Effector memory CD4-positive, alpha-beta T cell (primary cell): ENCODE results near the gene TPRKB.
"Not testable (repeated sequence)": the region's sequence is repeated elsewhere in the genome, so short reads cannot be mapped to it uniquely, and the experiment has no call there.

Source experiments
- DNase-seq, 3 donors: peaks; one replicate each; pipeline ENCODE4 v3.0.0-alpha.2; 2020
- H3K27ac ChIP-seq: 2 replicates; pipeline ENCODE4 v1.7.0; 2013; ENCODE audit warnings: mild to moderate bottlenecking, low read length, moderate library complexity; ENCODE audit not compliant: insufficient read depth, poor library complexity, severe bottlenecking
- H3K27me3 ChIP-seq: replicated peaks from 2 replicates; pipeline ENCODE4 v1.7.0; 2013; ENCODE audit warnings: mild to moderate bottlenecking, low read length; ENCODE audit not compliant: insufficient read depth, control insufficient read depth, poor library complexity, severe bottlenecking
- H3K36me3 ChIP-seq: 2 replicates; pipeline ENCODE4 v1.7.0; 2013; ENCODE audit warnings: mild to moderate bottlenecking, low read length, moderate library complexity; ENCODE audit not compliant: control insufficient read depth, insufficient read depth
- H3K4me1 ChIP-seq: 2 replicates; pipeline ENCODE4 v1.7.0; 2013; ENCODE audit warnings: low read length, mild to moderate bottlenecking; ENCODE audit not compliant: control insufficient read depth, insufficient read depth, poor library complexity, severe bottlenecking
- H3K4me3 ChIP-seq: 2 replicates; pipeline ENCODE4 v1.7.0; 2013; ENCODE audit warnings: low read length, low read depth, mild to moderate bottlenecking; ENCODE audit not compliant: insufficient read depth, poor library complexity, severe bottlenecking
- H3K9me3 ChIP-seq: 2 replicates; pipeline ENCODE4 v1.7.0; 2013; ENCODE audit warnings: mild to moderate bottlenecking, low read length, moderate library complexity; ENCODE audit not compliant: control insufficient read depth

Gene TPRKB

DNA sequence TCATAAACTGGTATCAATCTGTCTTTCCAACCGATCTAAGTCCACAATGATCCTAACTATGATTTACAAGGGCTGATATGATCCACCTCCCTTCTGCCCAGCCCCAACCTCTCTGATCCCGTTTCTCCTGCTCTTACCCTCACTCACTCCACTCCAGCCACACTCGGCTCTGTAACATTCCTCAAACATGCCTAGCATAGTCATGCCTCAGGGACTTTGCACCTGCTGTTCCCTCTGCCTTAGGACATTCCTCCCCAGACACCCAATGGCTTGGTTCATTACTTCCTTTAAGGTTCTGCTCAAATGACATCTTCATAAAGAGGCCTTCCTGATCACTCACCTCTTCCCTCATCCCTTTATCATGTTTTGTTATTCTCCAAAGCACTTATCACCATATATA is 33.6 kb upstream of the TPRKB start:
- DNase-seq: no peak
- no peak overlapping the region for H3K27ac ChIP-seq
- H3K9me3 ChIP-seq: no peaks in the 10 kb centered on the region
- H3K27me3 ChIP-seq: no peaks in the 10 kb centered on the region
- no peak overlapping the region for H3K4me3 ChIP-seq
- H3K36me3 ChIP-seq: peaks cover 73% of the 10 kb centered on the region
- H3K4me1 ChIP-seq: no peaks in the 10 kb centered on the region

DNA sequence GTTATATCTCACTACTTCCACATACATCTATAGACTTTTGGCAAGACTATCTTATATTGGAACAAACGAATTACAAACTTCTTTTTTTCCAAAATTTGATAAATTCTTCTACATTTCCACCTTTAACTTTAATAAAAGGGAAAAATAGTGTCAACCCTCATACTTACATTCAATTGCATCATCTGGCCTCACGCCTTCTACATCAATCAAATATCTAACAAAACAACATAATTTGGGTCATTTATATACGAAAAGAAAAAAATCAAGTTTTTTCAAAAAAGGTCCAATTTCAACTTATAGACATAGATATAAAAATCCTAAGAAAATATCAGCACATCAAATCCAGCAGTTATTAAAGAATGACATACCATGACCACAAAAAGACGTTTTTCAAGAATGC is 29.8 kb upstream of the TPRKB start:
- peaks cover 72% of the 10 kb centered on the region for H3K36me3 ChIP-seq
- no peaks in the 10 kb centered on the region for H3K4me1 ChIP-seq
- H3K27me3 ChIP-seq: no peaks in the 10 kb centered on the region
- H3K27ac ChIP-seq: no peak overlapping the region
- H3K9me3 ChIP-seq: no peaks in the 10 kb centered on the region
- H3K4me3 ChIP-seq: no peak overlapping the region
- no peak for DNase-seq

- Histone ChIP-seq H3K9me3 (no peaks in the 10 kb centered on the region), H3K36me3 (peaks cover 78% of the 10 kb centered on the region), H3K4me3 (no peak overlapping the region), H3K27me3 (no peaks in the 10 kb centered on the region), H3K4me1 (no peaks in the 10 kb centered on the region), H3K27ac (no peak overlapping the region)
- no peak for DNase-seq
Measured at GRCh38 chr2:73766349-73766748, 29.2 kb upstream of the TPRKB start.

GRCh38 chr2:73764945-73765344 is 27.8 kb upstream of the TPRKB start:
- Histone ChIP-seq H3K27ac (no peak overlapping the region), H3K9me3 (no peaks in the 10 kb centered on the region), H3K4me3 (no peak overlapping the region), H3K27me3 (no peaks in the 10 kb centered on the region), H3K36me3 (peaks cover 77% of the 10 kb centered on the region), H3K4me1 (no peaks in the 10 kb centered on the region)
- DNase-seq: no peak

- H3K4me3 ChIP-seq: no peak overlapping the region
- no peak for DNase-seq
- no peaks in the 10 kb centered on the region for H3K9me3 ChIP-seq
- no peaks in the 10 kb centered on the region for H3K27me3 ChIP-seq
- H3K27ac ChIP-seq: no peak overlapping the region
- no peaks in the 10 kb centered on the region for H3K4me1 ChIP-seq
- H3K36me3 ChIP-seq: peaks cover 61% of the 10 kb centered on the region
Measured at GRCh38 chr2:73762571-73762970, 25.4 kb upstream of the TPRKB start.

GRCh38 chr2:73759904-73760303 is 22.8 kb upstream of the TPRKB start:
- no peak for DNase-seq
- Histone ChIP-seq H3K27me3 (no peaks in the 10 kb centered on the region), H3K36me3 (peaks cover 40% of the 10 kb centered on the region), H3K4me1 (no peaks in the 10 kb centered on the region), H3K27ac (no peak overlapping the region), H3K9me3 (no peaks in the 10 kb centered on the region), H3K4me3 (no peak overlapping the region)

GRCh38 chr2:73759285-73759764 is 22.2 kb upstream of the TPRKB start:
- Histone ChIP-seq H3K4me1 (no peaks in the 10 kb centered on the region), H3K27me3 (no peaks in the 10 kb centered on the region), H3K27ac (no peak overlapping the region), H3K9me3 (no peaks in the 10 kb centered on the region), H3K4me3 (no peak overlapping the region), H3K36me3 (peaks cover 34% of the 10 kb centered on the region)
- DNase-seq: no peak

- H3K4me1 ChIP-seq, H3K27me3 ChIP-seq, H3K9me3 ChIP-seq, H3K36me3 ChIP-seq, H3K4me3 ChIP-seq, DNase-seq, H3K27ac ChIP-seq: not testable (repeated sequence)
Measured at GRCh38 chr2:73754332-73754731, 17.2 kb upstream of the TPRKB start.

- H3K4me1 ChIP-seq: no peaks in the 10 kb centered on the region
- no peaks in the 10 kb centered on the region for H3K27me3 ChIP-seq
- DNase-seq: no peak
- H3K27ac ChIP-seq: no peak overlapping the region
- peaks cover 19% of the 10 kb centered on the region for H3K36me3 ChIP-seq
- H3K4me3 ChIP-seq: no peak overlapping the region
- H3K9me3 ChIP-seq: no peaks in the 10 kb centered on the region
Measured at GRCh38 chr2:73749314-73749713, 12.2 kb upstream of the TPRKB start.

DNA sequence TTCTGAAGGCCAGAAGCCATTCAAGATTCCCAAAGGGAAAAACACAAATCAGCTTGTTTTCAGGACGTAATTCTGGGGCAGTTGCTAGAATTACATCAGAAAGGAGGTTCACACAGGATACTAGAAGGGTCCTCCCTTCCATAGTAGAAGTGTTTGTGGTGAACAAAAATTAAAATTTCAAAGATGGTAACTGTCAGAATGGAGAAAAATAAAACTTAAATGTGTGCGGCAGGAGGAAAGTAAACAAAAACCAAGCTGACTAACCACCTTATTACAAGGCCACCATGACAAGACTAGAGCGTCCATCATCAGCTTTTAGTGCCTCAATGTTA is 9.7 kb upstream of the TPRKB start:
- no peak overlapping the region for H3K4me3 ChIP-seq
- no peak for DNase-seq
- no peaks in the 10 kb centered on the region for H3K9me3 ChIP-seq
- H3K36me3 ChIP-seq: peaks cover 16% of the 10 kb centered on the region
- H3K27me3 ChIP-seq: no peaks in the 10 kb centered on the region
- no peak overlapping the region for H3K27ac ChIP-seq
- no peaks in the 10 kb centered on the region for H3K4me1 ChIP-seq
